ENCODE results near the gene FCHSD2.

DNA sequence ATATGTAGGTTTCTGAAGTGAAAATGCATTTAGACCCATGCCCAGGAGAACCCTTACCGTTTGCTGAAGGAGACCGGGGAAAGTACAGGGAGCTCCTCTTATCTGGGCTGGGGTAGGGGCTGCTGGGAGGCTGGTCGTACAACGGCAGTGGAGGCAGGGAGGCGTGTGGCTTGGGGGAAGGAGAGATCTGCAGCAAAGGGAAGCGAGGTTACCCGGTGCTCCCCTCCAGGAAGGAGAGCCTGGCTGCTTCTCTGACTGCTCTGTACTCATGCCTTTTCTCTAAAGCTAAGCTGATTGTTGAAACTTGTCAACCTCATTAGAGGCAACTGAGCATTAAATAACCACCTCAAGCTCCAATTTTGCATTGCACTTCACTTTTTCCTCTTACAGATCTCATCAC, 300.7 kb downstream of the FCHSD2 start:
- no peak for TF ChIP-seq POLR2A (IDR thresholded peaks at IDR 0.05; ENCODE audit: low read depth, low read length)
- no peak for TF ChIP-seq POLR2AphosphoS5 (IDR thresholded peaks at IDR 0.05; ENCODE audit: low read depth, low read length)
- no peak for TF ChIP-seq TAF1 (IDR thresholded peaks at IDR 0.05; ENCODE audit: borderline replicate concordance, low read depth, low read length)

All from GM12892 (cell line).